IPS-20b (cell line): Measurements from ENCODE around the gene PIK3CD.
"Not testable (repeated sequence)": the region's sequence is repeated elsewhere in the genome, so short reads cannot be mapped to it uniquely, and the experiment has no call there.

ENCODE experiments used
- H3K27ac ChIP-seq: one replicate; pipeline ENCODE4 v1.5.1; 2013; ENCODE audit warnings: low read length
- H3K27me3 ChIP-seq: 2 replicates; pipeline ENCODE4 v1.6.1; 2013; ENCODE audit warnings: mild to moderate bottlenecking, low read length, inconsistent platforms; ENCODE audit not compliant: insufficient read depth
- H3K36me3 ChIP-seq: 2 replicates; pipeline ENCODE4 v1.6.1; 2013; ENCODE audit warnings: low read depth, mild to moderate bottlenecking, inconsistent platforms, low read length, moderate library complexity; ENCODE audit not compliant: insufficient read depth
- H3K4me1 ChIP-seq: 2 replicates; pipeline ENCODE4 v1.6.1; 2013; ENCODE audit warnings: mild to moderate bottlenecking, control low read depth, inconsistent platforms, low read length, moderate library complexity; ENCODE audit not compliant: insufficient read depth
- H3K4me3 ChIP-seq: 2 replicates; pipeline ENCODE4 v1.5.1; 2013; ENCODE audit warnings: mild to moderate bottlenecking, low read length, inconsistent platforms
- H3K9ac ChIP-seq: 2 replicates; pipeline ENCODE4 v1.6.1; 2013; ENCODE audit warnings: low read depth, mild to moderate bottlenecking, inconsistent platforms, low read length, moderate library complexity
- H3K9me3 ChIP-seq: 2 replicates; pipeline ENCODE4 v1.6.1; 2013; ENCODE audit warnings: mild to moderate bottlenecking, low read depth, low read length, inconsistent platforms; ENCODE audit not compliant: insufficient read depth

PIK3CD gene

DNA sequence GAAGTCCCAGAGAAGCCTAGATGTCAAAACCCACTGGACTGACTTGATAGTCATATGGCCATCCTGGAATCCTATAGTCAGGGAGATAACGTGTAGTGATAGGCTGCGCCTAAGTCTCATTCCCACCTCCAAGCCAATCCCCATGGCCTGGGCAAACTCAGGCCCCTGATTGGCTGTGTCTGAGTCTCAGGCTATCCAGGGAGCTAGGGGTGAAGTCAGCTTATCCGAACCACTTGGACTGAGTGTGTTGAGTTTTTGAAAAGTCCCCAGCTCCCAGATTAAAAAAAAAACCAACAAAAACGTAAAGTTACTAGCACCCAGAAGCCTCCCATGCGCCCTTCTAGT is 51.6 kb downstream of the PIK3CD start:
- no peaks in the 10 kb centered on the region; the same call in 1 of the 2 replicates for H3K4me1 ChIP-seq
- no peak overlapping the region for H3K4me3 ChIP-seq
- H3K27ac ChIP-seq = no peak overlapping the region
- H3K27me3 ChIP-seq = no peaks in the 10 kb centered on the region
- no peaks in the 10 kb centered on the region for H3K9me3 ChIP-seq
- no peak overlapping the region for H3K9ac ChIP-seq
- H3K36me3 ChIP-seq = no peaks in the 10 kb centered on the region

GRCh38 chr1:9703681-9704080 is 52.1 kb downstream of the PIK3CD start:
- H3K27ac ChIP-seq = no peak overlapping the region
- no peak overlapping the region for H3K9ac ChIP-seq
- no peaks in the 10 kb centered on the region for H3K36me3 ChIP-seq
- H3K9me3 ChIP-seq = no peaks in the 10 kb centered on the region
- no peak overlapping the region for H3K4me3 ChIP-seq
- H3K4me1 ChIP-seq = no peaks in the 10 kb centered on the region; the same call in 1 of the 2 replicates
- H3K27me3 ChIP-seq = no peaks in the 10 kb centered on the region

- no peaks in the 10 kb centered on the region for H3K9me3 ChIP-seq
- no peak overlapping the region for H3K27ac ChIP-seq
- no peaks in the 10 kb centered on the region; the same call in 1 of the 2 replicates for H3K4me1 ChIP-seq
Measured at GRCh38 chr1:9705337-9706093, 54.0 kb downstream of the PIK3CD start.

GRCh38 chr1:9706178-9706577 is 54.6 kb downstream of the PIK3CD start:
- no peak overlapping the region for H3K4me3 ChIP-seq
- no peak overlapping the region for H3K27ac ChIP-seq
- H3K27me3 ChIP-seq = no peaks in the 10 kb centered on the region
- peaks cover under 1% of the 10 kb centered on the region; the same call in 1 of the 2 replicates for H3K36me3 ChIP-seq
- no peak overlapping the region for H3K9ac ChIP-seq
- no peaks in the 10 kb centered on the region for H3K4me1 ChIP-seq
- no peaks in the 10 kb centered on the region for H3K9me3 ChIP-seq

More at GRCh38 chr1:9705337-9706093, 54.0 kb downstream of the PIK3CD start:
- H3K9ac ChIP-seq = no peak overlapping the region
- no peak overlapping the region for H3K4me3 ChIP-seq
- H3K36me3 ChIP-seq = no peaks in the 10 kb centered on the region; the same call in 1 of the 2 replicates
- no peaks in the 10 kb centered on the region for H3K27me3 ChIP-seq

DNA sequence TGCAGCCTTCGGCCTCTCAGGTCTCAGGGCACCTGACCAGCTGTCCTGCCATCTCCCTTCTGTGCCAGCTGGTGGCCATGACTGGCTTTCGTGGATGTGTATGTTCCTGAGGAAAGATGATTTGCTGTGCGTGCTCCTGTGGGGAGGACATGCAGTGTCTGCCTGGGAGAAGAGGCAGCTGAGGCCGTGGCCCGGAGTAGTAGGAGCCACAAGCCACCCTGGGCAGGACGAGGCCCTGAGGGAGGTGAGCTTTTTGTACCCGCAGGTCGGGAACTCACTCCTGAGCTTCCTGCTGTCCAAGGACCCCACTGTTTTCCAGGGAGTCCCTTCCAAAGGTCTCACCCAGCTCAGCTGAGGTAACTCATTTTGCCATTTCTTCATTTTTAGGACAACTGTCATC is 58.5 kb downstream of the PIK3CD start:
- H3K27me3 ChIP-seq = no peaks in the 10 kb centered on the region
- no peak overlapping the region for H3K4me3 ChIP-seq
- H3K4me1 ChIP-seq = peaks cover 11% of the 10 kb centered on the region; the same call in 1 of the 2 replicates
- no peak overlapping the region for H3K27ac ChIP-seq
- no peak overlapping the region for H3K9ac ChIP-seq
- no peaks in the 10 kb centered on the region for H3K9me3 ChIP-seq
- peaks cover 3% of the 10 kb centered on the region; the same call in 1 of the 2 replicates for H3K36me3 ChIP-seq

DNA sequence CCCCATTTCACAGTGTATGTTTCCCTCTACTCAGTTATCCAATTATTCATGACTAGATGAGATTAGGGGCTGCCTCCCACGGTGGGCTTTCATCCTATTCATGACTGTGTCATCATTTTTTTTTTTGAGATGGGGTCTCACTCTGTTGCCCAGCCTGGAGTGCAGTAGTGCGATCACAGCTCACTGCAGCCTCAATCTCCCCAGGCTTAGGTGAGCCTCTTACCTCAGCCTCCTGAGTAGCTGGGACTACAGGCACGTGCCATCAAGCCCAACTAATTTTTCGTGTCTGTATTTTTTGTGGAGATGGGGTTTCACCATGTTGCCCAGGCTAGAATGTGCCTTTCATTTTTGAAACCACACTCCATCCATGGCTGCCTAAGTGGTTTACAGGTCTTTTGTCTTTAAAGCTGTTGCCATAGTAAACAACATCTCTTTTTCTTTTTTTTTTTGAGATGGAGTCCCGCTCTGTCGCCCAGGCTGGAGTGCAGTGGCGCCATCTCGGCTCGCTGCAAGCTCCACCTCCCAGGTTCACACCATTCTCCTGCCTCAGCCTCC is 60.0 kb downstream of the PIK3CD start:
- no peak overlapping the region for H3K9ac ChIP-seq
- no peak overlapping the region for H3K4me3 ChIP-seq
- H3K27me3 ChIP-seq = no peaks in the 10 kb centered on the region
- H3K27ac ChIP-seq = no peak overlapping the region
- no peaks in the 10 kb centered on the region for H3K9me3 ChIP-seq
- peaks cover 17% of the 10 kb centered on the region; the same call in 1 of the 2 replicates for H3K4me1 ChIP-seq
- peaks cover 3% of the 10 kb centered on the region; the same call in 1 of the 2 replicates for H3K36me3 ChIP-seq

DNA sequence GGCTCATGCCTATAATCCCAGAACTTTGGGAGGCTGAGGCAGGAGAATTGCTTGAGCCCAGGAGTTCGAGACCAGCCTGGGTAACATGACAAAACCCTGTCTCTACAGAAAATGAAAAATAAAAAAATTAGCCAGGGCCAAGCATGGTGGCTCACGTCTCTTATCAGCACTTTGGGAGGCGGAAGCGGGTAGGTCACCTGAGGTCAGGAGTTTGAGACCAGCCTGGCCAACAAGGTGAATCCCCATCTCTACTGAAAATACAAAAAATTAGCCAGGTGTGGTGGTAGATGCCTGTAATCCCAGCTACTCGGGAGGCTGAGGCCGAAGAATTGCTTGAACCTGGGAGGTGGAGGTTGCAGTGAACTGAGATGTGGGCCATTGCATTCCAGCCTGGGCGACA is 61.2 kb downstream of the PIK3CD start:
- not testable (repeated sequence) for H3K4me3 ChIP-seq, H3K36me3 ChIP-seq, H3K9me3 ChIP-seq, H3K27me3 ChIP-seq, H3K9ac ChIP-seq, H3K27ac ChIP-seq
- peaks cover 22% of the 10 kb centered on the region; the same call in 1 of the 2 replicates for H3K4me1 ChIP-seq

GRCh38 chr1:9714257-9714718 is 62.8 kb downstream of the PIK3CD start:
- Histone ChIP-seq H3K36me3 (peaks cover 3% of the 10 kb centered on the region; the same call in 1 of the 2 replicates), H3K9me3 (no peaks in the 10 kb centered on the region), H3K4me1 (peaks cover 26% of the 10 kb centered on the region; the same call in 1 of the 2 replicates), H3K27me3 (no peaks in the 10 kb centered on the region), H3K4me3 (peak overlapping the region; percentile 33; the same call in 1 of the 2 replicates), H3K27ac (no peak overlapping the region), H3K9ac (no peak overlapping the region)

GRCh38 chr1:9715536-9716226 is 64.2 kb downstream of the PIK3CD start:
- peaks cover 3% of the 10 kb centered on the region; the same call in 1 of the 2 replicates for H3K36me3 ChIP-seq
- peak overlapping the region; percentile 71 for H3K27ac ChIP-seq

GRCh38 chr1:9716404-9717192 is 65.1 kb downstream of the PIK3CD start:
- peaks cover 31% of the 10 kb centered on the region; the same call in 1 of the 2 replicates for H3K4me1 ChIP-seq
- H3K27me3 ChIP-seq = no peaks in the 10 kb centered on the region
- peak overlapping the region; percentile 91 for H3K27ac ChIP-seq
- H3K4me3 ChIP-seq = no peak overlapping the region
- no peaks in the 10 kb centered on the region for H3K9me3 ChIP-seq
- H3K9ac ChIP-seq = peak overlapping the region; percentile 58; the same call in 1 of the 2 replicates
- no peaks in the 10 kb centered on the region for H3K36me3 ChIP-seq

More at GRCh38 chr1:9715536-9716226, 64.2 kb downstream of the PIK3CD start:
- Histone ChIP-seq H3K27me3 (no peaks in the 10 kb centered on the region), H3K9ac (peak overlapping the region; percentile 5; the same call in 1 of the 2 replicates), H3K4me3 (no peak overlapping the region), H3K9me3 (no peaks in the 10 kb centered on the region), H3K4me1 (peaks cover 26% of the 10 kb centered on the region; the same call in 1 of the 2 replicates)
